Right renal cortex interstitium (tissue), 3 donors: Measurements from ENCODE around the gene ZBTB45. TPM values are rescaled to one million over a fixed set of nuclear protein-coding genes. Genes with fewer than 3 reads are reported as not detected.
"Not testable (repeated sequence)": the region's sequence is repeated elsewhere in the genome, so short reads cannot be mapped to it uniquely, and the experiment has no call there.

Source experiments
- DNase-seq, 3 donors: peaks; one replicate each; pipeline ENCODE4 v3.0.0-alpha.2; 2013; ENCODE audit warnings: low read depth in 3 of 3, low spot score in 2 of 3
- polyA plus RNA-seq, 3 donors: library from polyadenylated mRNA; unstranded; fragments of 120-200 nt; gene quantifications; one replicate each; pipeline ENCODE4 v1.2.1, GENCODE V29; 2013; ENCODE audit not compliant: insufficient read length in 3 of 3

The ZBTB45 gene
- polyA plus RNA-seq, 3 donors, result 7.8 to 10.5 (median 10.0) TPM

DNA sequence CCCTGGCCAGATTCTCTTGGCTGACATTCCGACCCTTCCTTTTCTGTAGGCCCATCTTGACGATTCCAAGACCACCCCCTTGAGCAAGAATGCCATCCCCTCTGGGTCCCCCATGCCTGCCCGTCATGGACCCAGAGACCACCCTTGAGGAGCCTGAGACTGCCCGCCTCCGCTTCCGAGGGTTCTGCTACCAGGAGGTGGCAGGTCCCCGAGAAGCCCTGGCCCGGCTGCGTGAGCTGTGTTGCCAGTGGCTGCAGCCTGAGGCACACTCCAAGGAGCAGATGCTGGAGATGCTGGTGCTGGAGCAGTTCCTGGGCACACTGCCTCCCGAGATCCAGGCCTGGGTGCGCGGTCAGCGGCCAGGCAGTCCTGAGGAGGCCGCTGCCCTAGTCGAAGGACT is 42.5 kb downstream of the ZBTB45 start:
- no peak for DNase-seq

DNA sequence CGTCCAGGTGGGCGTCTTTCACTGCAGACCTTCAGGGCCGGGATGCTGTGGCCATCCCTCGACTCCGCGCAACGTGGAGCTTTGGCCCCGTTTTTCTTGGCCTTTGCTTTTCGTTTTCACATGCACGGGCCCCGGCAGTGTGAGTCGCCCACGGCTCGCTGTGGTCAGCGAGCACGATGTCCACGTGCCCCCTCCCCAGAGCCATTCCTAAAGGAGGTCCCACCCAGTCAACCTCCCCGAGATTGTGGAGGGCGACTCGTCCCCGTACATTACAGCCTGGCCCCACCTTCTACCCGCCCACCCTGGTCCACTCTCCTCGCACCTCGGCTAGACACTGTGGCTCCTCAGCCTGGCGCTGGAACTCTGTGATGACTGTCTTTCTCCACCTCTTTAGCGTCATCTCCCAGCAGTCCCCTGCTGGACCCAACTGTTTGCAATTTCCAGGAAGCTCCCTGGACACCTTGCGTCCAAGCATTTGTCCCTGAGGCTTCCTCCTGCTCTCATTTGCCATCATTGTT is 43.1 kb downstream of the ZBTB45 start:
- DNase-seq, result no peak

DNA sequence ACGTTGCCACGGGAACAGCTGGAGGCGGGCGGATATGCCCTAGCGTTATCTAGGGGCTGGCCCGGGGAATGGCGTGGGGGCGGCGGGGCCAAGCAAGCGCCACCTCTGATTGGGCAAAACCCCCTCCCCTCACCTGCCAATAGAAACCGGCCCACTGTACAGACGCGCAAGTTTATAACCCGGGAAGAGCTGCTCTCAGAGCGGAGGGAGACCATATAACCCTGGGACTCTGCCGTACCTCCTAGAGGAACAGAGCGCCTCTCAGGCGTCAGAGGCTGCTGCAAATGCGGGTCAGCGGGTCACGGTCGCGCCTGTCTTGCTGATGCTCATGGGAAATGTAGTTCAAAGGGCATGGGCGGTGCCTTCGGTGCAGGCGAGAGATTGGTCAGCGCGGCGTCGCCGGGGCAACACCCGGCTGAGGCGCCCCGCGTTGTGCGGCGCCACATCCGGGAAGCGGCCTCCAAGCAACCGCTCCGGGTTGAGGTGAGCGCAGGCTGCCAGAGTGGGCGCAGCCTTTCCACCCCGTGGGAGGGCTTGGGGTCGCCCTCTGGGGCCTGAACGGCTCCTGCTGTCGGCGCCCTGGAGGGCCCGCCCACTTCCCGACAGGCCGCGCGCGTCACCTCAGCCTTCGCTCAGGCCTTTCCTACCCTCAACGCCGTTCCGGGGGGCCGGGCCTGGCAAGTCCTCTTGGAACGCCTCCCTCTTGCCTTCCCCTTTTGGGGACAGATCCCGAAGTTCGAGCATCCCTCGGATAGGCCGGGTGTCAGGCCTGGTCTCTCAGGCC is 43.7 kb downstream of the ZBTB45 start, which contains the start of gene ZNF446:
Gene ZNF446 (plus strand): TSS at position 639 of the 784 bp plus-strand sequence. CDS start 867 bp downstream, outside the sequence.
- peak; percentile 93 to 96 (median 95) for DNase-seq

DNA sequence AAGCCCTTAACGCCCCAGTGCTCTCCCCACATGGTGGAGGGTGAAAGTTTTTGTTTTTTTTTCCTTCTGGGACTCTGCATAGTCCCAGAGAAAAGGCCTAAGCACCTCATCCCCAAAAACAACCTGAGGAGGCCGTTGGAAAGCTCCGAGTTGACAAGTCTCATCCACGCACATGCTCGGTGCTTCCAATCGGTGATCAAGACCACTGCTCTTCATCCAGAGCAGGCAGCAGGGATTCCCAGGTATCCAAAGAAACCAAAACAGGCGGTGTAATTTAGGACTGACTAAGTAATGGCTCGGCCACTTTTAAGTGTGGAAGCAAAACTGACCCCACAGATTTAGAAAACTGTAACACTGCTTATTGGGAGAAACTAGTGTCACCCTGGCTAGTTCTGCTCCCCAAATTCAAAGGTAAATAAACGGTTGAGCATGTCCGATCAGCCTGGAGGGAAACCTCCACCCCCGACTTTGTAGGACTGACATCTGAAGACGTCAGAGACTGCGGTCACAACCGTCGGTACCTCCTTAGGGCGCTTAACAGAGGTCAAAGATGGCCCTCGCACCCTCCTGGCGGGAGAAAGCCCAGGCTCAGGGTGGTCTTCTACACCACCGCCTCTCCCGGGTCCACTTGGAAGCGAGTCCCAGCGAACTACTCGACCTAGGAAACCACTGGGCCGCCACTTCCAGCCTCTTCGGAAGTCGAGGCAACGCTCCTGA is 44.5 kb downstream of the ZBTB45 start:
- DNase-seq, result no peak

DNA sequence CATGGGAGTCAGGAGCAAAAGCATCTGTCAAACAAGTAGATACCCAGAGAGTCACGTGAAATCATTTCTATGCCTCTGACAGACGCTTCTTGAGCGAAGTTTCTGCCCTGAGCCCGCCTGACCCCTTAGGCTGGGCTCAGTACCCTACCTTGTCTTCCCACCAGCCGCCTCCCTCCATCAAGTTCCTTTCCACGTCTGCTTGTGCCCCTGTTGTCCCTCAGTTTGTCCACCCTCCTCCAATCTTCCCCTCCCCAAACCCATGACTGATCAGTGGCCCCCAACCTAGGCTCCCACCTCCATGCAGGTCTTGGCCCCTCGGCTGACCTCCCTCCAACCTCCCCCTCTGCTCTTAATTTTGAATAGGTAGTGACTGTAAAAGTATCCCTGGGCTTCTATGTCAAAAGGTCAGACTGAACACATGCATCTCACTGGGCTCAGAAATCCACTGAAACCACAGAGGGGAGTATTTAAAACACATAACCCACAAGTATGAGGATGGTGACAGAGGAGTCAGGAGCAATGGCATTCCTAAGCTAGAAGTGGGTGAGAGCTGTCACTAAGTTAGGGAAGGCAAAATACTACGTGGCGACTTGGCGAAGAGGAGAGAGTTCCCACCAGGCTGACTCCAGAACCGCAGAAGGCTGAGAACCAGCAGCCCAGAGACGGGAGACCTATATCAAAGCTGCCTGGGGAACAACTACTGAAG is 45.2 kb downstream of the ZBTB45 start:
- no peak for DNase-seq

DNA sequence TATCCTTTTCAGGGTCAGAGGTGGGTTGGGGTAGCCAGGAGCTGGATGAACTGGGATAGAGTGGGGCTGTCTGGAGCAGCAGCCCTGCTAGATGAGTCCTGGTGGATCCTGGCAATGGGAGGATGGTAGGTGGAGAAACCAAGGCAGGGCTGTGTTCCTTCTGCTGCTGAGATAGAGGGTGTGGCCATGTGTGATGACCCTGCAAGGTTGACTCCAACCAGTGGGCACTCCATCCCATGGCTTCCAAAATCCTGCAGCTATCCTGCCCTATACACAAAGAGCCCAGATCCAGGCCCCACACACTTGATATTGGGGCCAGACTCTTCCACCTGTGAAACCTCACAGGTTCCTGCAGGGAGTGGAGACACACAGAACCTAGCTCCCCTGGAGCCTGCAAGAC is 45.8 kb downstream of the ZBTB45 start:
- DNase-seq, result no peak

DNA sequence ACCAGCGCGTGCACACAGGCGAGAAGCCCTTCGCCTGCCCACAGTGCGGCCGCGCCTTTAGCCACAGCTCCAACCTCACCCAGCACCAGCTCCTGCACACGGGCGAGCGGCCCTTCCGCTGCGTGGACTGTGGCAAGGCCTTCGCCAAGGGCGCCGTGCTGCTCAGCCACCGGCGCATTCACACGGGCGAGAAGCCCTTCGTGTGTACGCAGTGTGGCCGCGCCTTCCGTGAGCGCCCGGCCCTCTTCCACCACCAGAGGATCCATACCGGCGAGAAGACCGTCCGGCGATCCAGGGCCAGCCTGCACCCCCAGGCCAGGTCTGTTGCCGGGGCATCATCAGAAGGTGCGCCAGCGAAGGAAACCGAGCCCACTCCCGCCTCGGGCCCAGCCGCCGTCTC is 47.9 kb downstream of the ZBTB45 start:
- no peak for DNase-seq

DNA sequence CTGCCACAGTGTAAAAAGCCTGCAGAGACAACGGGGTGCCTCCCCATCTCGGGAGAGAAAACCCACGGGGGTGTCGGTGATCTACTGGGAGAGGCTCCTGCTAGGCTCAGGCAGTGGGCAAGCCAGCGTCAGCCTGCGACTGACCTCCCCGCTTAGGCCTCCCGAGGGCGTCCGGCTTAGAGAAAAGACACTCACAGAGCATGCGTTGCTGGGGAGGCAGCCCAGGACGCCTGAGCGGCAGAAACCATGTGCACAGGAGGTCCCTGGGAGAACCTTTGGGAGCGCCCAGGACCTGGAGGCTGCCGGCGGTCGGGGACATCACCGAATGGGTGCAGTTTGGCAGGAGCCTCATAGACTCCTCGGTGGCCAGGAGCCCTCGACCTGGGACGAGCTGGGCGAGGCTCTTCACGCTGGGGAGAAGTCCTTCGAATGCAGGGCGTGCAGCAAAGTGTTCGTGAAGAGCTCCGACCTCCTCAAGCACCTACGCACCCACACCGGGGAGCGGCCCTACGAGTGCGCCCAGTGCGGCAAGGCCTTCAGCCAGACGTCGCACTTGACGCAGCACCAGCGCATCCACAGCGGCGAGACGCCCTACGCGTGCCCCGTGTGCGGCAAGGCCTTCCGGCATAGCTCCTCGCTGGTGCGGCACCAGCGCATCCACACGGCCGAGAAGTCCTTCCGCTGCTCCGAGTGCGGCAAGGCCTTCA is 48.6 kb downstream of the ZBTB45 start:
- DNase-seq, result not testable (repeated sequence)

DNA sequence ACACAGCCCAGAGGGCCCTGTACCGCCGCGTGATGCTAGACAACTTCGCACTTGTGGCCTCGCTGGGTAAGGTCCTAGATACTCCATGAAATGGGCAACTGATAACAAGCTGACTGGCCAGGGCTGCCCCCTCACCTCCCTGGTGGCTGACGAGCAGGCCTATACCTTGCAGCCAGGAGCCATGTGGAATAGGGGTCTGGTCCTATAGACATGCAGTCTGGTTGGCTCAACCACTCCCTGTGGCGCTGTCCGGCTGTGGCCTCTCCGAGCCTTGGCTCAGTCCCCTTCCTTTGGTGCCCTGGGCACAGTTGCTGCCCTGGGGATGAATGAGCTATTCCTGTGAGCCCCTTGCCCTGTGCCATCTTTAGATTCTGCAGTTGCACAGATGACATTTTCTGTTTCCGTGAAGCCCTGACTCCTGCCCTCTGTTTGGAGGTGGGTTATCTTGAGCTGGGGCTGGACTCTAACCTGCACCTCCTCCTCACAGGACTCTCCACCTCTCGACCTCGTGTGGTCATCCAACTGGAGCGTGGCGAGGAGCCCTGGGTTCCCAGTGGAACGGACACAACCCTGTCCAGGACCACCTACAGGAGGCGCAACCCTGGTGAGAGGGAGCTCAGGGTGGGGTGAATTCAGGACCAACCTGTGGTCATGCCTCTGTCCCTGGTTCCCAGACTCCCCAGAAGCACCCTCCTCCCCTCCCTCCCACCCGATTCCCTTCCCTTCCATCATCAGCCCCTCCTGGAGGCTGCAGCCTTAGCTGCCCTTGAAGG is 50.2 kb downstream of the ZBTB45 start:
- DNase-seq, result no peak

DNA sequence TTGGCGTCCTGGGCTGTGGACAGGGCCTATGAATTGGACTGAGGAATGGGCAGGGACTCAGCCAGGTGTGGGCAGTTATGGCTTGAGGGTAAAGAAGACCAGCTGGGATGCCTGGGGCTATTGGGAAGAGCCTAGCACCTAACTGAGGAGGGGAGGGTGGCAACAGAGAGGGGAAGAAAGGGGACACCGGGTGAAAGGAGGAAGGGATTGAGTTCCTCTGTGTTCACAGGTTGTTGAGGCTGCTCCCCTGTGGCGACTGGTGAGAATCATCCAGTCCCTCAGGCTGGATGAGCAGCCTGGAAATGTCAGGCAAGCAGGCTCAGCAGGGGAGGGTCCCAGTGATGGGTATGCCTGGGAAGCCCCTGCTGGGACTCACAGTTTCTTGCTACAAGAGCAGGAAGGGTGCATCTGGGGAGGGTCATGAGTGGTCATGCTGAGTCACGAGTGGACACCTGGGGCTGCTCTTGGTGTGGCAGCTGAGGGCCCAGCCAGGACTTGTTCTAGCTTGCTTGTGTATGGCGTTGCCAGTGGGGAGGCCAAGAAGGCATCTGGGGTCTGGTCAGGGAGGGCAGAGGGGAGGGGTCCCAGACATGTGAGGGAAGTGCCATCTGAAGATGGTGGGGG is 51.3 kb downstream of the ZBTB45 start:
- DNase-seq, result no peak

DNA sequence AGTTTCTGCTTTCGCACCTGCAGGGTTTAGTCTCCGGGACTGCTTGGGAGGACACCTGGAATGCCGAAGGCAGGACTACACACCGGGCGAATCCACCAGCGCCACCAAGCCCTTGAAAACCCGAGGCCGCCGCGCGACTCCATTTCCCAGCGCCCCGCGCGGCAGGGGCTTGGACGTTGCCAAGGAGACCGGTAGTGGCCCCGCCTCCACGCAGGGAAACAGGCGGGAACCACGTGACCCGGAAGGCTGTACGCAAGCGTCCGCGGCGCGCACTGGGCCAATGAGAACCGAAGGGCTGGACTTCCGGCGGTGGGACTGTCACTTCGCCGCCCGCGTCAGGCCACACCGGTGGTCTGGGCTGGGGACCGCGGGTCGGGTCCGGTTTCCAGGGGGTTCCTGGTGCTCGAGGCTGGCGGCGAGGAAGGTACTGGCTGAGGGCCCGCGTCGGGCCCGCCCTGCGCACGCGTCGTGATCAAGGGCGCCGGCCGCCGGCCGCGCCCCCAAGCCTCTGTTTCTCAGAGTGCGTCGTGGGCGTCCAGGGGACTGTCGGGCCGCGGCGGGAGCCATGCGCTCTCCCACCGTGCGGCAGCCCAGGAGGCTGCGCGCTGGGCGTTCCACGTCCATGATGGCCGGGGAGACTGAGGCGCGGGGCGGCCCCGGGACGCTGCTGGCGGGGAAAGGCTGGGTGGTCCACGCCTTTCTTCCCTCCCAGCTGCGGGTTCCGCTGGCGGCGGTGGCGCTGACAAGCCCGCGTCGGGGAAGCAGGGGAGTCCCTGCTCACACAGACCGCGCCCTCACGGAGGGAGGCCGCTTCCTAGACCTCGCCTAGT is 52.6 kb downstream of the ZBTB45 start, which contains the start of gene ZNF324:
Gene ZNF324 (plus strand): TSS at position 321 of the 830 bp plus-strand sequence. CDS start 2,106 bp downstream, outside the sequence.
- DNase-seq, result peak; percentile 88 to 95 (median 93)

DNA sequence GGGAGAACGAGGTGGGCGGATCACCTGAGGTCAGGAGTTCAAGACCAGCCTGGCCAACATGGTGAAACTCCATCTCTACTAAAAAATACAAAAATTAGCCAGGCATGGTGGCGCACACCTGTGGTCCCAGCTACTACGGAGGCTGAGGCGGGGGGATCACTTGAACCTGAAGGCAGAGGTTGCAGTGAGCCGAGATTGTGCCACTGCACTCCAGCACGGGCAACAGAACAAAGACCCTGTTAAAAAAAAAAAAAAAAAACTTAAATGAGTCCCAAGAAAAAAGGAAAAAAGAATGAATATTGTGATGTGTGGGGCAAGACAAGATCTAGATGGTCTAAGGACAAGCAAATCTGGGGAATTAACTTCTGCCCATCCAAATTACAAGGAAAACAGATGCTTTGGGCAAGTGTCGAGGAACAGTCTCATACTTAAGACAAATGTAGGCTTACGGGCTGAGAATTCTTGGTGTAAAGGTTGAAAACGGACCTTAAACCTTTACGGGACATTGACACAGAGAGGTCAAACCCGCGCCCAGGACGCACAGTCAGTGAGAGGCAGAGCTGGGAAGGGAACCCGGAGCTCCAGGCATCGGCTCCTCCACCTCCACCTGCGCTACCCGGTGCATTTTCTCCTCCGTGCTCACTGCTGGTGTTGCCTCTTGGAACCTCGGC is 53.4 kb downstream of the ZBTB45 start:
- DNase-seq, result no peak

Other genes starting within 250 kb of the ZBTB45 start
- gene ZNF8, start 240.9 kb downstream of the ZBTB45 start, polyA plus RNA-seq, result 1 to 10 TPM; 6.1 to 6.6 (median 6.5) TPM
- gene ERVK3-1, start 214.4 kb downstream of the ZBTB45 start, polyA plus RNA-seq, result 10 to 100 TPM; 44.8 to 53.6 (median 49.3) TPM
- 1 to 10 TPM; 3.4 to 4.0 (median 3.5) TPM for gene ZSCAN22, start 192.8 kb downstream of the ZBTB45 start, polyA plus RNA-seq
- under 1 TPM; 0.60 to 0.79 (median 0.76) TPM for gene A1BG, start 166.3 kb downstream of the ZBTB45 start, polyA plus RNA-seq
- 1 to 10 TPM; 3.3 to 3.9 (median 3.5) TPM for gene ZNF497, start 157.1 kb downstream of the ZBTB45 start, polyA plus RNA-seq
- gene ZNF837, start 138.8 kb downstream of the ZBTB45 start, polyA plus RNA-seq, result 1 to 10 TPM; 2.2 to 3.0 (median 2.6) TPM
- gene RPS5, start 132.5 kb downstream of the ZBTB45 start, polyA plus RNA-seq, result 100 to 1,000 TPM; 846 to 997 (median 995) TPM
- not detected for gene RNF225, start 124.2 kb downstream of the ZBTB45 start, polyA plus RNA-seq
- 10 to 100 TPM; 13.7 to 16.5 (median 14.3) TPM for gene ZNF584, start 111.2 kb downstream of the ZBTB45 start, polyA plus RNA-seq
- 10 to 100 TPM; 14.7 to 16.8 (median 16.6) TPM for gene ZNF132, start 79.7 kb downstream of the ZBTB45 start, polyA plus RNA-seq
- gene ZNF324B, start 68.2 kb downstream of the ZBTB45 start, polyA plus RNA-seq, result 1 to 10 TPM; 5.0 to 5.5 (median 5.3) TPM
- 1 to 10 TPM; 8.9 to 9.3 (median 9.0) TPM for gene ZNF324, start 52.7 kb downstream of the ZBTB45 start, polyA plus RNA-seq
- 10 to 100 TPM; 12.4 to 14.3 (median 12.6) TPM for gene ZNF446, start 43.5 kb downstream of the ZBTB45 start, polyA plus RNA-seq
- gene SLC27A5, start 7.8 kb downstream of the ZBTB45 start, polyA plus RNA-seq, result 1 to 10 TPM; 8.0 to 9.9 (median 9.7) TPM
- 100 to 1,000 TPM; 682 to 734 (median 690) TPM for gene TRIM28, start 24.3 kb upstream of the ZBTB45 start, polyA plus RNA-seq
- 100 to 1,000 TPM; 124 to 134 (median 127) TPM for gene CHMP2A, start 35.3 kb upstream of the ZBTB45 start, polyA plus RNA-seq
- gene UBE2M, start 38.8 kb upstream of the ZBTB45 start, polyA plus RNA-seq, result 10 to 100 TPM; 79.4 to 99.8 (median 86.5) TPM
- 10 to 100 TPM; 20.9 to 22.9 (median 21.3) TPM for gene MZF1, start 53.5 kb upstream of the ZBTB45 start, polyA plus RNA-seq